Spleen (tissue), 11 donors: Measurements from ENCODE around the gene MCM5. TPM values are rescaled to one million over a fixed set of nuclear protein-coding genes. Genes with fewer than 3 reads are reported as not detected.

Source experiments
- DNase-seq: peaks from one replicate; pipeline ENCODE4 v3.0.0-alpha.2; 2020
- H3K27ac ChIP-seq, 8 donors: fragments of 200-600 bp; sonication (generic) in 7 of 8; 1 replicate in 4 of 8; 2 replicates in 4 of 8; pipeline versions ENCODE4 v1.5.0 to v1.8.0; 2016 to 2021; ENCODE audit warnings: inconsistent platforms in 4 of 8, mild to moderate bottlenecking in 4 of 8, moderate library complexity in 1 of 8
- H3K27me3 ChIP-seq, 7 donors: fragments of 200-600 bp; sonication (generic) in 6 of 7; replicated peaks in 1 of 7; 1 replicate in 4 of 7; 2 replicates in 3 of 7; pipeline versions ENCODE4 v1.5.0 to v1.8.0; 2016 to 2021; ENCODE audit warnings: inconsistent platforms in 3 of 7, mild to moderate bottlenecking in 1 of 7
- H3K36me3 ChIP-seq, 6 donors: fragments of 200-600 bp; sonication (generic) in 5 of 6; 1 replicate in 4 of 6; 2 replicates in 2 of 6; pipeline versions ENCODE4 v1.5.0 to v1.8.0; 2016 to 2021; ENCODE audit warnings: inconsistent platforms in 2 of 6
- H3K4me1 ChIP-seq, 6 donors: fragments of 200-600 bp; sonication (generic) in 5 of 6; 1 replicate in 3 of 6; 2 replicates in 3 of 6; pipeline versions ENCODE4 v1.5.0 to v1.8.0; 2016 to 2021; ENCODE audit warnings: inconsistent platforms in 3 of 6
- H3K4me3 ChIP-seq, 8 donors: fragments of 200-600 bp; sonication (generic) in 7 of 8; 1 replicate in 4 of 8; 2 replicates in 4 of 8; pipeline versions ENCODE4 v1.5.0 to v1.8.0; 2016 to 2021; ENCODE audit warnings: inconsistent platforms in 4 of 8, mild to moderate bottlenecking in 4 of 8, moderate library complexity in 2 of 8
- H3K9me3 ChIP-seq, 8 donors: fragments of 200-600 bp; sonication (generic) in 7 of 8; 1 replicate in 4 of 8; 2 replicates in 4 of 8; pipeline versions ENCODE4 v1.5.0 to v1.8.0; 2016 to 2021; ENCODE audit warnings: inconsistent platforms in 4 of 8
- CTCF ChIP-seq, 11 experiments: fragments of 200-600 bp in 7 of 11; fragments of 450-650 bp in 4 of 11; sonication (generic) in 4 of 11; IDR thresholded peaks in 8 of 11; conservative IDR thresholded peaks in 3 of 11; 1 replicate in 7 of 11; 2 replicates in 4 of 11; pipeline versions ENCODE4 v1.4.0 to v1.8.0; 2016 to 2021; ENCODE audit warnings: antibody characterized with exemption in 11 of 11, inconsistent platforms in 4 of 11, mild to moderate bottlenecking in 1 of 11
- POLR2A ChIP-seq, 3 donors: fragments of 450-650 bp; IDR thresholded peaks; one replicate each; pipeline ENCODE4 v1.5.1; 2017; ENCODE audit warnings: antibody characterized with exemption in 3 of 3, mild to moderate bottlenecking in 1 of 3
- POLR2AphosphoS5 ChIP-seq, 3 donors: sonication (generic); formaldehyde crosslinking; IDR thresholded peaks; one replicate each; pipeline ENCODE4 v1.5.1; 2017; ENCODE audit warnings: antibody characterized with exemption in 3 of 3
- WGBS, 5 donors: extraction: QIAGEN DNeasy Blood & Tissue Kit in 3 of 5; methylation state at CpG; one replicate each; pipeline versions ENCODE4 v1.1.5 to v1.1.7; 2013 to 2018; 5-methylcytosine and 5-hydroxymethylcytosine counted together
- intact Hi-C: fragments of 100-400 bp; cut with DNase I; formaldehyde crosslinking; loops from one replicate; pipeline ENCODE4 v1.15.0; 2023; ENCODE audit warnings: low total_unique reads
- polyA plus RNA-seq, 3 donors: library from polyadenylated mRNA; stranded (reverse); fragments of 200-250 nt; gene quantifications; one replicate each; pipeline ENCODE4 v1.2.1, GENCODE V29; 2013
- total RNA-seq, 7 donors: library from RNA; depleted of rRNA in 3 of 7; stranded (reverse); fragments of >200 nt in 3 of 7; fragmentation: NEBNext Ultra II Directional in 4 of 7; extraction: Animal tissue kit (Norgen Biotek cat#: 25700) in 4 of 7; gene quantifications; one replicate each; pipeline versions ENCODE4 v1.1.0 to v1.2.1, GENCODE V29; 2016 to 2021
- donor health status: healthy with polysubstance abuse.
- donor health status: DM: no; HTN: no; CAD: no; lungs with moderate emphysema.
- donor health status: DM: no; HTN: no; CAD: no.
- donor health status: Bipolar disorder and iron deficiency.
- donor health status: healthy.
- donor health status: DM: no; HTN: no; CAD: no.
- donor health status: DM: yes; HTN: yes; CAD: no.

MCM5 gene
- total and polyA plus RNA-seq, 10 donors = 45.2 to 96.3 (median 56.5) TPM

GRCh38 chr22:35419756-35420155 is 19.8 kb downstream of the MCM5 start:
- Histone ChIP-seq H3K9me3 (no peaks in the 10 kb centered on the region), H3K27ac (no peak overlapping the region), H3K36me3 (peaks cover 0 to 100% (median 97%) of the 10 kb centered on the region in 6 donors), H3K4me3 (no peak overlapping the region), H3K27me3 (no peaks in the 10 kb centered on the region), H3K4me1 (peaks cover 0 to 17% (median 0%) of the 10 kb centered on the region in 6 donors)
- TF ChIP-seq POLR2AphosphoS5 (IDR thresholded peaks at IDR 0.05) (peak in 1 of 3 donors; percentile 23), CTCF (IDR thresholded peaks at IDR 0.05 in 8 of 11, conservative IDR thresholded peaks at IDR 0.05 in 3 of 11) (no peak), POLR2A (IDR thresholded peaks at IDR 0.05) (no peak)
- intact Hi-C loops = no loop called here
- DNase-seq = no peak
- WGBS, 5 donors = 94 to 98% (median 95%) methylated on average over 8 to 10 of the region's 10 CpGs

DNA sequence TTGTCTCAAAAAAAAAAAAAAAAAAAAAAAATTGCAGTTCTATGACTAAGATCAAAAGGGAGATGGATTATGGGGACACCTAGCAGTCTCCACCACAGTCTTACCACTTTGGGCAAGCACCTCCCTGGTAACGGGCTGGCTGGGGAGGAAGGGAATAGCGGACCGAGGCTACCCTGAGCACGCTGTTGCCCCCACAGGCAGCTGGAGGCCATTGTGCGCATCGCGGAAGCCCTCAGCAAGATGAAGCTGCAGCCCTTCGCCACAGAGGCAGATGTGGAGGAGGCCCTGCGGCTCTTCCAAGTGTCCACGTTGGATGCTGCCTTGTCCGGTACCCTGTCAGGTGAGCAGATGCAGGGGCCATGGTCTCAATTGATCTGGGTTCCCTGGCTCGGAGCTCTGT is 21.2 kb downstream of the MCM5 start:
- Histone ChIP-seq H3K27me3 (no peaks in the 10 kb centered on the region), H3K4me3 (no peak overlapping the region), H3K27ac (no peak overlapping the region), H3K36me3 (peaks cover 0 to 100% (median 91%) of the 10 kb centered on the region in 6 donors), H3K4me1 (peaks cover 0 to 22% (median 0%) of the 10 kb centered on the region in 6 donors), H3K9me3 (no peaks in the 10 kb centered on the region)
- DNase-seq = no peak
- TF ChIP-seq POLR2AphosphoS5 (IDR thresholded peaks at IDR 0.05) = no peak
- no peak for TF ChIP-seq CTCF (IDR thresholded peaks at IDR 0.05 in 8 of 11, conservative IDR thresholded peaks at IDR 0.05 in 3 of 11)
- TF ChIP-seq POLR2A (IDR thresholded peaks at IDR 0.05) = no peak
- 92 to 96% (median 94%) methylated on average over 8 to 12 of the region's 12 CpGs for WGBS, 5 donors
- intact Hi-C loops = no loop called here

GRCh38 chr22:35422145-35422544 is 22.2 kb downstream of the MCM5 start:
- H3K9me3 ChIP-seq = no peaks in the 10 kb centered on the region
- TF ChIP-seq POLR2A (IDR thresholded peaks at IDR 0.05) = no peak
- no peak for TF ChIP-seq POLR2AphosphoS5 (IDR thresholded peaks at IDR 0.05)
- no peak for TF ChIP-seq CTCF (IDR thresholded peaks at IDR 0.05 in 8 of 11, conservative IDR thresholded peaks at IDR 0.05 in 3 of 11)
- no peaks in the 10 kb centered on the region for H3K27me3 ChIP-seq
- H3K27ac ChIP-seq = no peak overlapping the region
- intact Hi-C loops = no loop called here
- peaks cover 0 to 100% (median 86%) of the 10 kb centered on the region in 6 donors for H3K36me3 ChIP-seq
- peaks cover 0 to 22% (median 0%) of the 10 kb centered on the region in 6 donors for H3K4me1 ChIP-seq
- 94 to 98% (median 96%) methylated on average over 4 of the region's 4 CpGs for WGBS, 5 donors
- H3K4me3 ChIP-seq = no peak overlapping the region
- DNase-seq = no peak

DNA sequence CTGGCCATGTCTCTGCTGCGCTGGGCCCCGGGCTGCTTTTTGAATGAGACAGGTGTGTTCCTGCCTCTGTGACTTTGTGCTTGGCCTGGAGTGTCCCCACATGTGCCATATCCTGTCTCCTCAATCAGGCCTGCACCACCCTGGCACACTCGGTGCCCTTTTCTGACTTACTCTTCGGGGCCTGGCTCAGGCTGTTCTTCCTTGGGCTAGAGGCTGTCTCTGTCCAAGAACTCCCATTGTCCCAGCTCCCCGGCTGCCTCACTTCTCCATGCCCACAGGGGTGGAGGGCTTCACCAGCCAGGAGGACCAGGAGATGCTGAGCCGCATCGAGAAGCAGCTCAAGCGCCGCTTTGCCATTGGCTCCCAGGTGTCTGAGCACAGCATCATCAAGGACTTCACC is 23.0 kb downstream of the MCM5 start:
- WGBS, 5 donors = 95 to 98% (median 96%) methylated on average over 9 of the region's 9 CpGs
- Histone ChIP-seq H3K9me3 (no peaks in the 10 kb centered on the region), H3K4me3 (no peak overlapping the region), H3K4me1 (peaks cover 0 to 21% (median 0%) of the 10 kb centered on the region in 6 donors), H3K27ac (no peak overlapping the region), H3K27me3 (no peaks in the 10 kb centered on the region), H3K36me3 (peaks cover 0 to 100% (median 80%) of the 10 kb centered on the region in 6 donors)
- no peak for DNase-seq
- intact Hi-C loops = no loop called here
- no peak for TF ChIP-seq POLR2A (IDR thresholded peaks at IDR 0.05)
- peak in 1 of 3 donors; percentile 11 for TF ChIP-seq POLR2AphosphoS5 (IDR thresholded peaks at IDR 0.05)
- no peak for TF ChIP-seq CTCF (IDR thresholded peaks at IDR 0.05 in 8 of 11, conservative IDR thresholded peaks at IDR 0.05 in 3 of 11)
